IMR-90 (cell line): Measurements from ENCODE around the gene MCF2L.

Source experiments
- CEBPB ChIP-seq: IDR thresholded peaks from 2 replicates; pipeline ENCODE4 v1.6.1; 2012; ENCODE audit warnings: low read depth, low read length, improper control_type of control experiment
- POLR2A ChIP-seq: IDR thresholded peaks from 2 replicates; pipeline ENCODE4 v1.6.1; 2012; ENCODE audit warnings: mild to moderate bottlenecking, low read depth, low read length
- TF ChIP-seq, protein P1 (sequence below): conservative IDR thresholded peaks from 2 replicates; pipeline ENCODE4 v1.5.1; 2012; ENCODE audit warnings: mild to moderate bottlenecking, low read depth, low read length, improper control_type of control experiment

DNA sequence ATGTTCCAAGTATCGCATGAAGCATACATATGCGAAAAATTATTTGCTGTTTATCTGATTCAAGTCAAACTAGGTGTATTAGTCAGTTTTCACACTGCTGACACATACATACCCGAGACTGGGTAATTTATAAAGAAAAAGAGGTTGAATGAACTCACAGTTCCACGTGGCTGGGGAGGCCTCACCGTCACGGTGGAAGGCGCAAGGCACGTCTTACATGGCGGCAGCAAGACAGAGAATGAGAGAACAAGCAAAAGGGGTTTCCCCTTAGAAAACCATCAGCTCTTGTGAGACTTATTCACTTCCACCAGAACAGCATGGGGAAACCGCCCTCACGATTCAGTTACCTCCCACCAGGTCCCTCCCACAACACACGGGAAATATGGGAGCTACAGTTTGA lies 176.5 kb downstream of the MCF2L start:
- TF ChIP-seq POLR2A (no peak), CEBPB (no peak)
- TF ChIP-seq, protein P1, sequence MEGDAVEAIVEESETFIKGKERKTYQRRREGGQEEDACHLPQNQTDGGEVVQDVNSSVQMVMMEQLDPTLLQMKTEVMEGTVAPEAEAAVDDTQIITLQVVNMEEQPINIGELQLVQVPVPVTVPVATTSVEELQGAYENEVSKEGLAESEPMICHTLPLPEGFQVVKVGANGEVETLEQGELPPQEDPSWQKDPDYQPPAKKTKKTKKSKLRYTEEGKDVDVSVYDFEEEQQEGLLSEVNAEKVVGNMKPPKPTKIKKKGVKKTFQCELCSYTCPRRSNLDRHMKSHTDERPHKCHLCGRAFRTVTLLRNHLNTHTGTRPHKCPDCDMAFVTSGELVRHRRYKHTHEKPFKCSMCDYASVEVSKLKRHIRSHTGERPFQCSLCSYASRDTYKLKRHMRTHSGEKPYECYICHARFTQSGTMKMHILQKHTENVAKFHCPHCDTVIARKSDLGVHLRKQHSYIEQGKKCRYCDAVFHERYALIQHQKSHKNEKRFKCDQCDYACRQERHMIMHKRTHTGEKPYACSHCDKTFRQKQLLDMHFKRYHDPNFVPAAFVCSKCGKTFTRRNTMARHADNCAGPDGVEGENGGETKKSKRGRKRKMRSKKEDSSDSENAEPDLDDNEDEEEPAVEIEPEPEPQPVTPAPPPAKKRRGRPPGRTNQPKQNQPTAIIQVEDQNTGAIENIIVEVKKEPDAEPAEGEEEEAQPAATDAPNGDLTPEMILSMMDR = no peak
